Panc1 (cell line): Measurements from ENCODE around the gene S100PBP. TPM values are rescaled to one million over a fixed set of nuclear protein-coding genes. Genes with fewer than 3 reads are reported as not detected.

Experiments used
- ATAC-seq: fragments of 200-7000 bp; cut with Tn5 transposase; 2 replicates; pipeline ENCODE4 v1.9.1; 2020; ENCODE audit warnings: mild to moderate bottlenecking, moderate library complexity
- BruUV-seq: library from RNA; stranded (reverse); fragments of 400-500 nt; replicated peaks from 2 replicates; lab custom pipeline; 2021; lab: Mats Ljungman, UMichigan
- CTCF ChIA-PET: fragments of 300-600 bp; sonication (Branson Sonifier 250); formaldehyde crosslinking; loops from one replicate; lab custom pipeline; 2022; ENCODE audit warnings: antibody characterized with exemption; lab: Charles Lee
- POLR2A ChIA-PET: fragments of 300-600 bp; sonication (Branson Sonifier 250); formaldehyde crosslinking; loops from one replicate; lab custom pipeline; 2022; ENCODE audit warnings: antibody characterized with exemption; lab: Charles Lee
- DNase-seq: peaks from one replicate; pipeline ENCODE4 v3.0.0-alpha.2; 2010; ENCODE audit warnings: low read depth, low spot score
- H3K27ac ChIP-seq: 2 replicates; pipeline ENCODE4 v1.5.1; 2011; ENCODE audit warnings: mild to moderate bottlenecking, low read length, inconsistent platforms
- H3K27me3 ChIP-seq: fragments of 200-500 bp; sonication (Bioruptor generic); 2 replicates; pipeline ENCODE4 v1.6.0; 2014; ENCODE audit warnings: low read length, inconsistent platforms; ENCODE audit not compliant: control insufficient read depth, insufficient read depth
- H3K36me3 ChIP-seq: fragments of 200-500 bp; sonication (Bioruptor generic); 2 replicates; pipeline ENCODE4 v1.5.1; 2014; ENCODE audit warnings: inconsistent platforms, mild to moderate bottlenecking, low read length, moderate library complexity; ENCODE audit not compliant: control insufficient read depth, insufficient read depth
- H3K4me1 ChIP-seq: 2 replicates; pipeline ENCODE4 v1.5.1; 2011; ENCODE audit warnings: inconsistent platforms, mild to moderate bottlenecking, low read length, moderate library complexity; ENCODE audit not compliant: control insufficient read depth, insufficient read depth
- H3K4me3 ChIP-seq, 2 experiments: 2 replicates each; pipeline ENCODE4 v1.5.1; 2011 to 2012; ENCODE audit warnings: low read depth in 2 of 2, low read length in 2 of 2, mild to moderate bottlenecking in 2 of 2, inconsistent platforms in 1 of 2, moderate library complexity in 1 of 2
- H3K9me3 ChIP-seq: fragments of 200-500 bp; sonication (Bioruptor generic); 2 replicates; pipeline ENCODE4 v1.5.1; 2014; ENCODE audit warnings: low read depth, mild to moderate bottlenecking, inconsistent platforms, low read length, moderate library complexity; ENCODE audit not compliant: control insufficient read depth, insufficient read depth
- POLR2AphosphoS5 ChIP-seq: IDR thresholded peaks from 2 replicates; pipeline ENCODE4 v1.6.1; 2012; ENCODE audit warnings: mild to moderate bottlenecking, low read depth, low read length, moderate library complexity
- SIN3A ChIP-seq: IDR thresholded peaks from 2 replicates; pipeline ENCODE4 v1.6.1; 2012; ENCODE audit warnings: low read depth, mild to moderate bottlenecking, low read length, moderate library complexity, borderline replicate concordance; ENCODE audit not compliant: insufficient read depth
- TCF7L2 ChIP-seq: IDR thresholded peaks from 2 replicates; pipeline ENCODE4 v1.6.1; 2011; ENCODE audit warnings: mild to moderate bottlenecking, low read depth, low read length, inconsistent platforms
- in situ Hi-C: cut with HindIII; loops from 2 replicates; pipeline ENCODE4 v1.10.0; 2016; ENCODE audit warnings: low sequenced_read_pairs, low pct_unique_long_range_greater_than_20kb
- intact Hi-C: fragments of 100-400 bp; cut with micrococcal nuclease; formaldehyde crosslinking; loops from one replicate; pipeline ENCODE4 v1.10.0; 2022; ENCODE audit not compliant: unreplicated experiment
- total RNA-seq: library from RNA; stranded (reverse); gene quantifications from one replicate; pipeline ENCODE4 v1.2.1, GENCODE V29; 2021; ENCODE audit not compliant: unreplicated experiment
- TF ChIP-seq, protein P1 (sequence below), 2 experiments: IDR thresholded peaks; 2 replicates each; pipeline ENCODE4 v1.6.1; 2011 to 2012; ENCODE audit warnings: low read depth in 2 of 2, control low read depth in 1 of 2, low read length in 1 of 2, mild to moderate bottlenecking in 1 of 2, moderate library complexity in 1 of 2; ENCODE audit not compliant: insufficient read depth in 1 of 2
- TF ChIP-seq, protein P2 (sequence below): fragments of 450-650 bp; IDR thresholded peaks from 2 replicates; pipeline ENCODE4 v1.5.1; 2017; ENCODE audit warnings: mild to moderate bottlenecking

The S100PBP gene
- total RNA-seq, 1 experiment from 2014 or later = 55.4 TPM

DNA sequence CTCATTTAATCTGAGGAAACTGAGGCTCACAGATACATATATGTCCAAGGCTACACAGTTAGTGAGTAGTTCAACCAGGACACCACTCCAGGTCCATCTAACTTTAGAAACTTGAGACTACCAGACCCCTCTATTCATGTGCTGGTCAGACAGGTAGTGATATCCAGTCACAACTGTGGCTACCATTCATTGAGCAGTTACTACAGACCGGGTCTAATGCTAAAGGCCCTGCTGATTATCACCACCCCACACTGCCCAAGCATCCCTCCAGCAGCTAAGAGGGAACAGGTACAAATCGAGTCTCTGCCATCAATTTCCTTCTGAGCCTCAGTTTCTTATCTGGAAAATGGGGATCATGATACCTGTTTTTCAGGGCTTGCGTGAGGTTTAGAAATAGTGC, 74.2 kb downstream of the S100PBP start:
- intact Hi-C loops (no loop called here), in situ Hi-C loops (no loop called here)
- no peak for DNase-seq
- CTCF ChIA-PET = interaction anchor here (0.6 to 1.1 kb wide), 2 partner anchors 10 to 99 kb away, joined by 3 to 14 read pairs; no protein-coding TSS in a partner anchor
- Histone ChIP-seq H3K27me3 (no peaks in the 10 kb centered on the region; the same call in 1 of the 2 replicates), H3K27ac (no peak overlapping the region), H3K36me3 (no peaks in the 10 kb centered on the region), H3K9me3 (no peaks in the 10 kb centered on the region), H3K4me3 (no peak overlapping the region), H3K4me1 (peaks cover 6% of the 10 kb centered on the region; the same call in 1 of the 2 replicates)
- no peak for ATAC-seq
- TF ChIP-seq SIN3A (no peak), POLR2AphosphoS5 (no peak), TCF7L2 (no peak)
- TF ChIP-seq, protein P1, sequence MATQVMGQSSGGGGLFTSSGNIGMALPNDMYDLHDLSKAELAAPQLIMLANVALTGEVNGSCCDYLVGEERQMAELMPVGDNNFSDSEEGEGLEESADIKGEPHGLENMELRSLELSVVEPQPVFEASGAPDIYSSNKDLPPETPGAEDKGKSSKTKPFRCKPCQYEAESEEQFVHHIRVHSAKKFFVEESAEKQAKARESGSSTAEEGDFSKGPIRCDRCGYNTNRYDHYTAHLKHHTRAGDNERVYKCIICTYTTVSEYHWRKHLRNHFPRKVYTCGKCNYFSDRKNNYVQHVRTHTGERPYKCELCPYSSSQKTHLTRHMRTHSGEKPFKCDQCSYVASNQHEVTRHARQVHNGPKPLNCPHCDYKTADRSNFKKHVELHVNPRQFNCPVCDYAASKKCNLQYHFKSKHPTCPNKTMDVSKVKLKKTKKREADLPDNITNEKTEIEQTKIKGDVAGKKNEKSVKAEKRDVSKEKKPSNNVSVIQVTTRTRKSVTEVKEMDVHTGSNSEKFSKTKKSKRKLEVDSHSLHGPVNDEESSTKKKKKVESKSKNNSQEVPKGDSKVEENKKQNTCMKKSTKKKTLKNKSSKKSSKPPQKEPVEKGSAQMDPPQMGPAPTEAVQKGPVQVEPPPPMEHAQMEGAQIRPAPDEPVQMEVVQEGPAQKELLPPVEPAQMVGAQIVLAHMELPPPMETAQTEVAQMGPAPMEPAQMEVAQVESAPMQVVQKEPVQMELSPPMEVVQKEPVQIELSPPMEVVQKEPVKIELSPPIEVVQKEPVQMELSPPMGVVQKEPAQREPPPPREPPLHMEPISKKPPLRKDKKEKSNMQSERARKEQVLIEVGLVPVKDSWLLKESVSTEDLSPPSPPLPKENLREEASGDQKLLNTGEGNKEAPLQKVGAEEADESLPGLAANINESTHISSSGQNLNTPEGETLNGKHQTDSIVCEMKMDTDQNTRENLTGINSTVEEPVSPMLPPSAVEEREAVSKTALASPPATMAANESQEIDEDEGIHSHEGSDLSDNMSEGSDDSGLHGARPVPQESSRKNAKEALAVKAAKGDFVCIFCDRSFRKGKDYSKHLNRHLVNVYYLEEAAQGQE (IDR thresholded peaks at IDR 0.05; ENCODE audit: insufficient read depth in 1 of 2, low read depth in 2 of 2, low read length in 1 of 2) = no peak
- TF ChIP-seq, protein P2, sequence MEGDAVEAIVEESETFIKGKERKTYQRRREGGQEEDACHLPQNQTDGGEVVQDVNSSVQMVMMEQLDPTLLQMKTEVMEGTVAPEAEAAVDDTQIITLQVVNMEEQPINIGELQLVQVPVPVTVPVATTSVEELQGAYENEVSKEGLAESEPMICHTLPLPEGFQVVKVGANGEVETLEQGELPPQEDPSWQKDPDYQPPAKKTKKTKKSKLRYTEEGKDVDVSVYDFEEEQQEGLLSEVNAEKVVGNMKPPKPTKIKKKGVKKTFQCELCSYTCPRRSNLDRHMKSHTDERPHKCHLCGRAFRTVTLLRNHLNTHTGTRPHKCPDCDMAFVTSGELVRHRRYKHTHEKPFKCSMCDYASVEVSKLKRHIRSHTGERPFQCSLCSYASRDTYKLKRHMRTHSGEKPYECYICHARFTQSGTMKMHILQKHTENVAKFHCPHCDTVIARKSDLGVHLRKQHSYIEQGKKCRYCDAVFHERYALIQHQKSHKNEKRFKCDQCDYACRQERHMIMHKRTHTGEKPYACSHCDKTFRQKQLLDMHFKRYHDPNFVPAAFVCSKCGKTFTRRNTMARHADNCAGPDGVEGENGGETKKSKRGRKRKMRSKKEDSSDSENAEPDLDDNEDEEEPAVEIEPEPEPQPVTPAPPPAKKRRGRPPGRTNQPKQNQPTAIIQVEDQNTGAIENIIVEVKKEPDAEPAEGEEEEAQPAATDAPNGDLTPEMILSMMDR = no peak
- no TSS peak for BruUV-seq
- POLR2A ChIA-PET = interaction anchor here (0.6 kb wide), 1 partner anchor 10 kb away, joined by 6 read pairs; no protein-coding TSS in a partner anchor

DNA sequence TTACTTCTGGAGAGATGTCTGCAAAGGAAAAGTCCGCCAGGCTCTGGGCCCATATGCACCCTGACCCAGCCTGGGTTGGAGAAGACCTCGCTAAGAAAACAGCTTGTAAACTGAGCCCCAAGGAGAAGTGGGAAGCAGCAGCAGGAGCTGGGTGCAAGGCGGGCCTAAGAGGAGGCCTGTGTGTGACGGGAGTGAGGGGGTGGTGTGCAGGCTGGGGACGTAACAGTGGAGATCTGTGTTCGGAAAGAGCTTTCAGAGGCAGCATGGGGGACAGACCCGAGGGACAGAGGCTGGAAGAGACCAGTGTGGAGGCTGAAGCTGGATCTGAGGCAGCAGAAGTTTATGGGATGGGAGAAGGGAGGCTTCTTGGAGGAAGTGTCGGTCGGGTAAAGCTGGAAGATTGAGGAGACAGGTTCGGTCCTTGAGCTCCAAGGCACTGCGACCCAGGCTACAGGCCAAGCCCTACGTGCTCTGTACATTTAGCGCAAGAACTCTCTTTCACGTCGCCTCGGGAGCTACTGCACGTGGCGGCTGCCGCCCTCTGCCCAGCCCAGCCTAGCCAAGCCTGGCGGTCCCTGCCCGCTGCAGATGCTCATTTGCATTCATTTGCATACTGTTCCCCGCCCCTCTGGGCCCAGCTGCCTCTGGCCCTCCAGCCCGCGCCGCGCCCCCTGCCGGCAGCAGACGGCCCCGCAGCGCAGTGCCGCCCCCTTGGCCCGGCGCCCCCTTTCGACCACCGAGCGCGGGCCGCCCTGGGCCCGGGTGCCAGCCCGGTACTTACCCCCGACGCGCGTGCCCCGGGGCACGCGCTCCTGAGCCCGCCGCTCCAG, 75.1 kb downstream of the S100PBP start:
- DNase-seq (no peak), ATAC-seq (peak; percentile 72)
- in situ Hi-C loops (no loop called here), intact Hi-C loops (no loop called here)
- Histone ChIP-seq H3K9me3 (no peaks in the 10 kb centered on the region), H3K4me3 (peak overlapping the region; percentile 41 to 58), H3K4me1 (peaks cover 4% of the 10 kb centered on the region; the same call in 1 of the 2 replicates), H3K27me3 (no peaks in the 10 kb centered on the region; the same call in 1 of the 2 replicates), H3K27ac (no peak overlapping the region), H3K36me3 (no peaks in the 10 kb centered on the region)
- POLR2A ChIA-PET = no interaction called here
- TF ChIP-seq TCF7L2 = no peak
- no peak for TF ChIP-seq POLR2AphosphoS5
- TF ChIP-seq, protein P2 = peak; percentile 95
- TF ChIP-seq SIN3A = no peak
- TF ChIP-seq, protein P1 (IDR thresholded peaks at IDR 0.05; ENCODE audit: insufficient read depth in 1 of 2, low read depth in 2 of 2, low read length in 1 of 2) = no peak
- CTCF ChIA-PET = interaction anchor here (0.6 to 1.1 kb wide), 4 partner anchors 11 to 138 kb away, joined by 3 to 4 read pairs (median 3); no protein-coding TSS in a partner anchor
- no TSS peak for BruUV-seq
